ENCODE results near the gene MAP3K7.

Gene MAP3K7

GRCh38 chr6:90586836-90587638 lies at the start of gene MAP3K7:
TSS of gene MAP3K7 (minus strand) at chr6:90587072. CDS start at chr6:90586883, 189 bp downstream.
- peak; percentile 92 for FAIRE-seq

- FAIRE-seq: no peak
Measured at GRCh38 chr6:90631046-90631445, 44.2 kb upstream of the MAP3K7 start.

- no peak for FAIRE-seq
Measured at GRCh38 chr6:90621581-90621980, 34.7 kb upstream of the MAP3K7 start.

GRCh38 chr6:90619221-90619620 lies 32.3 kb upstream of the MAP3K7 start:
- no peak for FAIRE-seq

- FAIRE-seq: no peak
Measured at GRCh38 chr6:90612313-90612680, 25.4 kb upstream of the MAP3K7 start.

- FAIRE-seq: no peak
Measured at GRCh38 chr6:90611543-90612312, 24.9 kb upstream of the MAP3K7 start.

- no peak for FAIRE-seq
Measured at GRCh38 chr6:90610751-90611542, 24.1 kb upstream of the MAP3K7 start.

GRCh38 chr6:90610301-90610750 lies 23.5 kb upstream of the MAP3K7 start:
- FAIRE-seq: no peak

- FAIRE-seq: no peak
Measured at GRCh38 chr6:90605749-90606340, 19.0 kb upstream of the MAP3K7 start.

GRCh38 chr6:90604546-90604945 lies 17.7 kb upstream of the MAP3K7 start:
- FAIRE-seq: no peak

GRCh38 chr6:90599151-90599550 lies 12.3 kb upstream of the MAP3K7 start:
- FAIRE-seq: no peak

GRCh38 chr6:90598192-90598951 lies 11.5 kb upstream of the MAP3K7 start:
- FAIRE-seq: no peak

- FAIRE-seq: no peak
Measured at GRCh38 chr6:90596967-90597539, 10.2 kb upstream of the MAP3K7 start.

GRCh38 chr6:90595854-90596253 lies 9.0 kb upstream of the MAP3K7 start:
- no peak for FAIRE-seq

GRCh38 chr6:90586546-90586835 lies 381 bp downstream of the MAP3K7 start:
- no peak for FAIRE-seq

- no peak for FAIRE-seq
Measured at GRCh38 chr6:90584636-90585255, 2.1 kb downstream of the MAP3K7 start.

GRCh38 chr6:90583836-90584481 lies 2.9 kb downstream of the MAP3K7 start:
- no peak for FAIRE-seq

GRCh38 chr6:90583179-90583835 lies 3.6 kb downstream of the MAP3K7 start:
- FAIRE-seq: no peak

- FAIRE-seq: no peak
Measured at GRCh38 chr6:90581146-90581545, 5.7 kb downstream of the MAP3K7 start.

- no peak for FAIRE-seq
Measured at GRCh38 chr6:90578894-90579549, 7.8 kb downstream of the MAP3K7 start.
